MM.1S (cell line): ENCODE measurements around the gene NUDC.

Experiments used
- DNase-seq: peaks from one replicate; pipeline ENCODE4 v3.0.0-alpha.2; 2015
- H2AFZ ChIP-seq: fragments of 300-600 bp; sonication (generic); 2 replicates; pipeline ENCODE4 v1.6.0; 2016; ENCODE audit warnings: antibody characterized with exemption, low read length
- H3F3A ChIP-seq: fragments of 300-600 bp; sonication (generic); 2 replicates; pipeline ENCODE4 v1.6.1; 2016; ENCODE audit warnings: mild to moderate bottlenecking, antibody characterized with exemption, low read length, moderate library complexity, mixed read lengths; ENCODE audit not compliant: insufficient read depth
- H3K27ac ChIP-seq: fragments of 300-600 bp; sonication (generic); 2 replicates; pipeline ENCODE4 v1.5.1; 2016; ENCODE audit warnings: mild to moderate bottlenecking, low read length
- H3K27me3 ChIP-seq: fragments of 300-600 bp; sonication (generic); replicated peaks from 2 replicates; pipeline ENCODE4 v1.6.0; 2016; ENCODE audit warnings: low read length; ENCODE audit not compliant: insufficient read depth
- H3K36me3 ChIP-seq: fragments of 300-600 bp; sonication (generic); replicated peaks from 2 replicates; pipeline ENCODE4 v1.6.1; 2016; ENCODE audit warnings: mild to moderate bottlenecking, low read length, mixed read lengths; ENCODE audit not compliant: insufficient read depth
- H3K4me1 ChIP-seq: fragments of 300-600 bp; sonication (generic); 2 replicates; pipeline ENCODE4 v1.6.1; 2016; ENCODE audit warnings: low read length, mixed read lengths
- H3K4me2 ChIP-seq: fragments of 300-600 bp; sonication (generic); 2 replicates; pipeline ENCODE4 v1.6.0; 2016; ENCODE audit warnings: low read depth, low read length
- H3K4me3 ChIP-seq: fragments of 300-600 bp; sonication (generic); 2 replicates; pipeline ENCODE4 v1.5.1; 2016; ENCODE audit warnings: low read length, mixed read lengths
- H3K79me2 ChIP-seq: fragments of 300-600 bp; sonication (generic); 2 replicates; pipeline ENCODE4 v1.6.1; 2016; ENCODE audit warnings: mixed run types, low read length, mixed read lengths
- H3K9ac ChIP-seq: fragments of 300-600 bp; sonication (generic); 2 replicates; pipeline ENCODE4 v1.6.1; 2016; ENCODE audit warnings: low read length, mixed read lengths
- H3K9me2 ChIP-seq: fragments of 300-600 bp; sonication (generic); replicated peaks from 2 replicates; pipeline ENCODE4 v1.6.1; 2016; ENCODE audit warnings: mild to moderate bottlenecking, low read length, mixed read lengths; ENCODE audit not compliant: insufficient read depth
- H3K9me3 ChIP-seq: fragments of 300-600 bp; sonication (generic); replicated peaks from 2 replicates; pipeline ENCODE4 v1.6.1; 2016; ENCODE audit warnings: mild to moderate bottlenecking, low read length, mixed read lengths; ENCODE audit not compliant: insufficient read depth
- H4K20me1 ChIP-seq: fragments of 300-600 bp; sonication (generic); 2 replicates; pipeline ENCODE4 v1.6.1; 2016; ENCODE audit warnings: mild to moderate bottlenecking, low read length, moderate library complexity, mixed read lengths; ENCODE audit not compliant: insufficient read depth
- CTCF ChIP-seq: fragments of 300-600 bp; sonication (generic); IDR thresholded peaks from 2 replicates; pipeline ENCODE4 v1.5.1; 2016; ENCODE audit warnings: antibody characterized with exemption, low read length, mixed read lengths
- EZH2 ChIP-seq: fragments of 300-600 bp; sonication (generic); optimal IDR thresholded peaks from 2 replicates; pipeline ENCODE3; 2017; ENCODE audit warnings: low read depth, mild to moderate bottlenecking, antibody characterized with exemption, low read length, mixed read lengths
- EZH2phosphoT487 ChIP-seq: fragments of 300-600 bp; sonication (generic); IDR thresholded peaks from 2 replicates; pipeline ENCODE4 v1.6.1; 2018; ENCODE audit warnings: antibody characterized with exemption, low read length

NUDC gene

GRCh38 chr1:26961826-26962225, 40.3 kb downstream of the NUDC start:
- no peaks in the 10 kb centered on the region for H4K20me1 ChIP-seq
- no peak overlapping the region for H3K9ac ChIP-seq
- no peaks in the 10 kb centered on the region for H3K9me2 ChIP-seq
- no peaks in the 10 kb centered on the region for H3K36me3 ChIP-seq
- H3F3A ChIP-seq, result peaks cover 4% of the 10 kb centered on the region; the same call in 1 of the 2 replicates
- H3K27ac ChIP-seq, result no peak overlapping the region
- no peak overlapping the region for H3K4me3 ChIP-seq
- peaks cover 5% of the 10 kb centered on the region; the same call in 1 of the 2 replicates for H3K79me2 ChIP-seq
- H3K4me1 ChIP-seq, result peaks cover 4% of the 10 kb centered on the region; the same call in 1 of the 2 replicates
- H3K27me3 ChIP-seq, result peaks cover 11% of the 10 kb centered on the region; the same call in 1 of the 2 replicates
- H3K4me2 ChIP-seq, result no peak overlapping the region
- H3K9me3 ChIP-seq, result no peaks in the 10 kb centered on the region
- no peak overlapping the region for H2AFZ ChIP-seq
- no peak for DNase-seq
- no peak for TF ChIP-seq EZH2phosphoT487
- TF ChIP-seq EZH2, result no peak
- no peak for TF ChIP-seq CTCF

- Histone ChIP-seq H3F3A (peaks cover 4% of the 10 kb centered on the region; the same call in 1 of the 2 replicates), H3K27ac (no peak overlapping the region)
These were observed 43.7 kb downstream of the NUDC start for GRCh38 chr1:26965213-26965612.

GRCh38 chr1:26965628-26966027, 44.1 kb downstream of the NUDC start:
- peaks cover 11% of the 10 kb centered on the region; the same call in 1 of the 2 replicates for H3K27me3 ChIP-seq
- no peaks in the 10 kb centered on the region for H3K9me3 ChIP-seq
- no peak overlapping the region for H3K9ac ChIP-seq
- H3K9me2 ChIP-seq, result no peaks in the 10 kb centered on the region
- no peak overlapping the region for H3K27ac ChIP-seq
- TF ChIP-seq EZH2phosphoT487, result no peak
- no peaks in the 10 kb centered on the region for H4K20me1 ChIP-seq
- no peak overlapping the region for H2AFZ ChIP-seq
- H3K4me3 ChIP-seq, result no peak overlapping the region
- DNase-seq, result no peak
- no peaks in the 10 kb centered on the region for H3K36me3 ChIP-seq
- peaks cover 3% of the 10 kb centered on the region; the same call in 1 of the 2 replicates for H3K4me1 ChIP-seq
- H3K4me2 ChIP-seq, result no peak overlapping the region
- peaks cover 3% of the 10 kb centered on the region; the same call in 1 of the 2 replicates for H3F3A ChIP-seq
- H3K79me2 ChIP-seq, result no peaks in the 10 kb centered on the region

More at GRCh38 chr1:26965213-26965612, 43.7 kb downstream of the NUDC start:
- no peak overlapping the region for H3K9ac ChIP-seq
- no peak overlapping the region for H3K4me2 ChIP-seq
- H3K9me2 ChIP-seq, result no peaks in the 10 kb centered on the region
- peaks cover 4% of the 10 kb centered on the region; the same call in 1 of the 2 replicates for H3K4me1 ChIP-seq
- no peaks in the 10 kb centered on the region for H3K9me3 ChIP-seq
- H3K27me3 ChIP-seq, result peaks cover 11% of the 10 kb centered on the region; the same call in 1 of the 2 replicates
- no peak overlapping the region for H2AFZ ChIP-seq
- TF ChIP-seq EZH2, result no peak
- TF ChIP-seq CTCF, result no peak
- no peak for TF ChIP-seq EZH2phosphoT487
- no peaks in the 10 kb centered on the region for H3K79me2 ChIP-seq
- H3K4me3 ChIP-seq, result no peak overlapping the region
- no peaks in the 10 kb centered on the region for H4K20me1 ChIP-seq
- no peaks in the 10 kb centered on the region for H3K36me3 ChIP-seq
- no peak for DNase-seq

- no peaks in the 10 kb centered on the region for H3K79me2 ChIP-seq
- H4K20me1 ChIP-seq, result no peaks in the 10 kb centered on the region
These were observed 49.3 kb downstream of the NUDC start for GRCh38 chr1:26970810-26971209.

More at GRCh38 chr1:26970810-26971209, 49.3 kb downstream of the NUDC start:
- no peaks in the 10 kb centered on the region for H3K36me3 ChIP-seq
- H3K27ac ChIP-seq, result no peak overlapping the region
- no peak overlapping the region for H3K9ac ChIP-seq
- no peak overlapping the region for H3K4me2 ChIP-seq
- H3K27me3 ChIP-seq, result peaks cover 4% of the 10 kb centered on the region; the same call in 1 of the 2 replicates
- H3K4me3 ChIP-seq, result no peak overlapping the region
- TF ChIP-seq CTCF (no peak), EZH2 (no peak)
- no peaks in the 10 kb centered on the region for H3F3A ChIP-seq
- no peaks in the 10 kb centered on the region for H3K4me1 ChIP-seq
- no peak for DNase-seq
- no peaks in the 10 kb centered on the region for H3K9me2 ChIP-seq
- H2AFZ ChIP-seq, result no peak overlapping the region
- no peaks in the 10 kb centered on the region for H3K9me3 ChIP-seq
